WTC11 (cell line): ENCODE measurements around the gene STAB1. TPM values are rescaled to one million over a fixed set of nuclear protein-coding genes. Genes with fewer than 3 reads are reported as not detected.

Experiments used
- ATAC-seq: fragments of 200-7000 bp; cut with Tn5 transposase; 2 replicates; pipeline ENCODE4 v1.10.0; 2021; ENCODE audit warnings: mild to moderate bottlenecking, moderate library complexity
- CTCF ChIA-PET: fragments of 300-600 bp; sonication (Branson Sonifier 250); formaldehyde crosslinking; loops from one replicate; lab custom pipeline; 2021; ENCODE audit warnings: antibody characterized with exemption; lab: Charles Lee
- POLR2A ChIA-PET: fragments of 350-600 bp; sonication (Branson Sonifier 250); formaldehyde crosslinking; loops from one replicate; lab custom pipeline; 2021; ENCODE audit warnings: antibody characterized with exemption; lab: Charles Lee
- DNase-seq: peaks from one replicate; pipeline ENCODE4 v3.0.0; 2021; ENCODE audit warnings: low spot score
- H3K27ac Mint-ChIP-seq: 2 replicates; pipeline ENCODE4 v1.8.0; 2021; ENCODE audit warnings: mixed read lengths
- H3K27me3 Mint-ChIP-seq: 2 replicates; pipeline ENCODE4 v1.8.0; 2021; ENCODE audit warnings: low read depth, mild to moderate bottlenecking, moderate library complexity, mixed read lengths
- H3K36me3 Mint-ChIP-seq: 2 replicates; pipeline ENCODE4 v1.8.0; 2021; ENCODE audit warnings: mixed read lengths
- H3K4me1 Mint-ChIP-seq: 2 replicates; pipeline ENCODE4 v1.8.0; 2022; ENCODE audit warnings: mixed read lengths
- H3K4me3 Mint-ChIP-seq: 2 replicates; pipeline ENCODE4 v1.8.0; 2021; ENCODE audit warnings: mild to moderate bottlenecking, moderate library complexity, mixed read lengths
- H3K9me3 Mint-ChIP-seq: 2 replicates; pipeline ENCODE4 v1.8.0; 2021; ENCODE audit warnings: mixed read lengths
- E2F1 ChIP-seq: sonication (generic); formaldehyde crosslinking; IDR thresholded peaks from 2 replicates; pipeline ENCODE4 v1.8.0; 2022; ENCODE audit warnings: mild to moderate bottlenecking, missing genetic modification reagents
- ELF4 ChIP-seq: sonication (generic); formaldehyde crosslinking; IDR thresholded peaks from 2 replicates; pipeline ENCODE4 v1.8.1; 2022; ENCODE audit warnings: low read depth, mild to moderate bottlenecking, moderate library complexity, missing genetic modification reagents
- ETV6 ChIP-seq: sonication (generic); formaldehyde crosslinking; IDR thresholded peaks from 2 replicates; pipeline ENCODE4 v1.8.1; 2022; ENCODE audit warnings: mild to moderate bottlenecking, missing genetic modification reagents
- FOXJ3 ChIP-seq: sonication (generic); formaldehyde crosslinking; IDR thresholded peaks from 2 replicates; pipeline ENCODE4 v1.9.0; 2021; ENCODE audit warnings: missing genetic modification reagents, mild to moderate bottlenecking, borderline replicate concordance
- FOXP1 ChIP-seq: sonication (generic); formaldehyde crosslinking; IDR thresholded peaks from 2 replicates; pipeline ENCODE4 v1.8.0; 2022; ENCODE audit warnings: missing genetic modification reagents, mild to moderate bottlenecking, moderate library complexity, borderline replicate concordance
- GABPB1 ChIP-seq: sonication (generic); formaldehyde crosslinking; IDR thresholded peaks from 2 replicates; pipeline ENCODE4 v1.8.1; 2023; ENCODE audit warnings: mild to moderate bottlenecking, missing genetic modification reagents
- HMGA2 ChIP-seq: fragments of 250-450 bp; sonication (Bioruptor Pico); IDR thresholded peaks from 2 replicates; pipeline ENCODE4 v1.4.0; 2021; ENCODE audit warnings: mild to moderate bottlenecking, moderate library complexity
- IRF2 ChIP-seq: sonication (generic); formaldehyde crosslinking; IDR thresholded peaks from 2 replicates; pipeline ENCODE4 v1.8.0; 2022; ENCODE audit warnings: low read depth, missing genetic modification reagents, borderline replicate concordance
- MYBL2 ChIP-seq: sonication (generic); formaldehyde crosslinking; IDR thresholded peaks from 2 replicates; pipeline ENCODE4 v1.8.1; 2023; ENCODE audit warnings: mild to moderate bottlenecking, moderate library complexity, missing genetic modification reagents
- NFE2L1 ChIP-seq: sonication (generic); formaldehyde crosslinking; IDR thresholded peaks from 2 replicates; pipeline ENCODE4 v1.8.1; 2023; ENCODE audit warnings: missing genetic modification reagents
- NR2C2 ChIP-seq: sonication (generic); formaldehyde crosslinking; IDR thresholded peaks from 2 replicates; pipeline ENCODE4 v1.8.0; 2022; ENCODE audit warnings: mild to moderate bottlenecking, missing genetic modification reagents
- RELA ChIP-seq: sonication (generic); formaldehyde crosslinking; IDR thresholded peaks from 2 replicates; pipeline ENCODE4 v1.8.1; 2022; ENCODE audit warnings: missing genetic modification reagents, mild to moderate bottlenecking, borderline replicate concordance
- SMAD3 ChIP-seq: sonication (generic); formaldehyde crosslinking; IDR thresholded peaks from 2 replicates; pipeline ENCODE4 v1.8.0; 2022; ENCODE audit warnings: missing genetic modification reagents, mild to moderate bottlenecking, borderline replicate concordance
- SOX15 ChIP-seq: fragments of 250-450 bp; sonication (Bioruptor Pico); IDR thresholded peaks from 2 replicates; pipeline ENCODE4 v1.9.0; 2021; ENCODE audit warnings: mild to moderate bottlenecking
- SP1 ChIP-seq: sonication (generic); formaldehyde crosslinking; conservative IDR thresholded peaks from 2 replicates; pipeline ENCODE4 v1.8.1; 2022; ENCODE audit warnings: missing genetic modification reagents
- TCF7 ChIP-seq: sonication (generic); formaldehyde crosslinking; IDR thresholded peaks from 2 replicates; pipeline ENCODE4 v1.8.0; 2022; ENCODE audit warnings: mild to moderate bottlenecking, low read depth, missing genetic modification reagents, moderate library complexity
- TEAD1 ChIP-seq: sonication (generic); formaldehyde crosslinking; IDR thresholded peaks from 2 replicates; pipeline ENCODE4 v1.8.0; 2022; ENCODE audit warnings: mild to moderate bottlenecking, missing genetic modification reagents
- TP53 ChIP-seq: sonication (generic); formaldehyde crosslinking; IDR thresholded peaks from 2 replicates; pipeline ENCODE4 v1.8.1; 2023; ENCODE audit warnings: mild to moderate bottlenecking, missing genetic modification reagents
- USF2 ChIP-seq: sonication (generic); formaldehyde crosslinking; IDR thresholded peaks from 2 replicates; pipeline ENCODE4 v1.8.1; 2023; ENCODE audit warnings: mild to moderate bottlenecking, missing genetic modification reagents, moderate library complexity
- ZBTB21 ChIP-seq: sonication (generic); formaldehyde crosslinking; IDR thresholded peaks from 2 replicates; pipeline ENCODE4 v1.8.1; 2023; ENCODE audit warnings: mild to moderate bottlenecking, missing genetic modification reagents, borderline replicate concordance
- ZNF121 ChIP-seq: sonication (generic); formaldehyde crosslinking; IDR thresholded peaks from 2 replicates; pipeline ENCODE4 v1.8.0; 2023; ENCODE audit warnings: missing genetic modification reagents
- ZNF219 ChIP-seq: sonication (generic); formaldehyde crosslinking; IDR thresholded peaks from 2 replicates; pipeline ENCODE4 v1.8.0; 2023; ENCODE audit warnings: missing genetic modification reagents, mild to moderate bottlenecking, borderline replicate concordance
- ZNF512 ChIP-seq: sonication (generic); formaldehyde crosslinking; IDR thresholded peaks from 2 replicates; pipeline ENCODE4 v1.8.1; 2022; ENCODE audit warnings: missing genetic modification reagents, borderline replicate concordance
- total RNA-seq: library from RNA; stranded (reverse); gene quantifications from 3 replicates; pipeline ENCODE4 v1.2.3, GENCODE V29; 2021
- TF ChIP-seq, protein P1 (sequence below): sonication (generic); formaldehyde crosslinking; IDR thresholded peaks from 2 replicates; pipeline ENCODE4 v1.8.1; 2023; ENCODE audit warnings: mild to moderate bottlenecking, missing genetic modification reagents
- TF ChIP-seq, protein P2 (sequence below): sonication (generic); formaldehyde crosslinking; IDR thresholded peaks from 2 replicates; pipeline ENCODE4 v1.8.1; 2022; ENCODE audit warnings: mild to moderate bottlenecking, moderate library complexity, missing genetic modification reagents

Gene STAB1
- total RNA-seq, 1 experiment from 2014 or later = 1.9 TPM

GRCh38 chr3:52507359-52507758 is 12.2 kb downstream of the STAB1 start (continued):
- no peak for TF ChIP-seq E2F1 (CRISPR knock-in tag)

DNA sequence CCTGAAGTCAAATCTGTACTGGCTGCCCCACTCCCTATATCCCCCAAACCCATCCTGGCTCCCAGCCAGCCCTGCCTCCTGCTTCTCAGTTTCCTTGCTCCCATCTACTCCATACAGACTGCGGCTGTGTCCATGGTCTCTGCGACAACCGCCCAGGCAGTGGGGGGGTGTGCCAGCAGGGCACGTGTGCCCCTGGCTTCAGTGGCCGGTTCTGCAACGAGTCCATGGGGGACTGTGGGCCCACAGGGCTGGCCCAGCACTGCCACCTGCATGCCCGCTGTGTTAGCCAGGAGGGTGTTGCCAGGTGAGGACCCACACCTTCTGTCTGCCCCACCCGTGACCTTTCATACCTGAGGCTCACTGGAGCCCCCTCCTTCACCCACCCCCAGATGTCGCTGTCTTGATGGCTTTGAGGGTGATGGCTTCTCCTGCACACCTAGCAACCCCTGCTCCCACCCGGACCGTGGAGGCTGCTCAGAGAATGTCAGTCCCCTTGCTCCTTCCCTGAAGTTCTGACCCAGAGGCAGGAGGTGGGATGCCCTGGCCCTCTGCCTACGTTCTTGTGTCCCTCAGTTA is 14.7 kb downstream of the STAB1 start:
- ATAC-seq = no peak

GRCh38 chr3:52511509-52511908 is 16.4 kb downstream of the STAB1 start:
- no peaks in the 10 kb centered on the region for H3K9me3 Mint-ChIP-seq
- no peak overlapping the region for H3K4me3 Mint-ChIP-seq
- CTCF ChIA-PET = interaction anchor here (1.0 to 2.2 kb wide), 3 partner anchors 9 to 123 kb away, joined by 3 to 5 read pairs (median 3); no protein-coding TSS in a partner anchor
- POLR2A ChIA-PET = interaction anchor here (0.8 kb wide), 1 partner anchor 349 kb away, joined by 3 read pairs; no protein-coding TSS in a partner anchor
- no peak for ATAC-seq
- no peak overlapping the region for H3K27ac Mint-ChIP-seq
- H3K4me1 Mint-ChIP-seq = no peaks in the 10 kb centered on the region
- no peaks in the 10 kb centered on the region for H3K36me3 Mint-ChIP-seq
- TF ChIP-seq USF2 (no peak), NFE2L1 (CRISPR knock-in tag) (no peak), IRF2 (CRISPR knock-in tag) (no peak), HMGA2 (CRISPR knock-in tag) (no peak), NR2C2 (CRISPR knock-in tag) (no peak), MYBL2 (CRISPR knock-in tag) (no peak), SOX15 (CRISPR knock-in tag) (no peak), TEAD1 (CRISPR knock-in tag) (no peak), ZNF512 (CRISPR knock-in tag) (no peak), ZBTB21 (CRISPR knock-in tag) (no peak), GABPB1 (CRISPR knock-in tag) (no peak), RELA (CRISPR knock-in tag) (no peak)
- TF ChIP-seq, protein P1, sequence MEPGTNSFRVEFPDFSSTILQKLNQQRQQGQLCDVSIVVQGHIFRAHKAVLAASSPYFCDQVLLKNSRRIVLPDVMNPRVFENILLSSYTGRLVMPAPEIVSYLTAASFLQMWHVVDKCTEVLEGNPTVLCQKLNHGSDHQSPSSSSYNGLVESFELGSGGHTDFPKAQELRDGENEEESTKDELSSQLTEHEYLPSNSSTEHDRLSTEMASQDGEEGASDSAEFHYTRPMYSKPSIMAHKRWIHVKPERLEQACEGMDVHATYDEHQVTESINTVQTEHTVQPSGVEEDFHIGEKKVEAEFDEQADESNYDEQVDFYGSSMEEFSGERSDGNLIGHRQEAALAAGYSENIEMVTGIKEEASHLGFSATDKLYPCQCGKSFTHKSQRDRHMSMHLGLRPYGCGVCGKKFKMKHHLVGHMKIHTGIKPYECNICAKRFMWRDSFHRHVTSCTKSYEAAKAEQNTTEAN (CRISPR knock-in tag) = no peak
- DNase-seq = no peak
- H3K27me3 Mint-ChIP-seq = no peaks in the 10 kb centered on the region; the same call in 1 of the 2 replicates

More for the DNA sequence above, 14.7 kb downstream of the STAB1 start:
- CTCF ChIA-PET = no interaction called here
- TF ChIP-seq ZNF219 (CRISPR knock-in tag) = no peak
- TF ChIP-seq, protein P2, sequence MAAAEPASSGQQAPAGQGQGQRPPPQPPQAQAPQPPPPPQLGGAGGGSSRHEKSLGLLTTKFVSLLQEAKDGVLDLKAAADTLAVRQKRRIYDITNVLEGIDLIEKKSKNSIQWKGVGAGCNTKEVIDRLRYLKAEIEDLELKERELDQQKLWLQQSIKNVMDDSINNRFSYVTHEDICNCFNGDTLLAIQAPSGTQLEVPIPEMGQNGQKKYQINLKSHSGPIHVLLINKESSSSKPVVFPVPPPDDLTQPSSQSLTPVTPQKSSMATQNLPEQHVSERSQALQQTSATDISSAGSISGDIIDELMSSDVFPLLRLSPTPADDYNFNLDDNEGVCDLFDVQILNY (CRISPR knock-in tag) = no peak
- TF ChIP-seq HMGA2 (CRISPR knock-in tag) = no peak
- TF ChIP-seq ETV6 (CRISPR knock-in tag) = no peak
- no peak for TF ChIP-seq TCF7
- no peak for TF ChIP-seq USF2
- no peak for TF ChIP-seq FOXJ3 (CRISPR knock-in tag)
- TF ChIP-seq TP53 (CRISPR knock-in tag) = no peak
- no peak for TF ChIP-seq TEAD1 (CRISPR knock-in tag)
- no peak for TF ChIP-seq ELF4 (CRISPR knock-in tag)
- no peak for TF ChIP-seq SP1 (CRISPR knock-in tag)
- no peak for TF ChIP-seq FOXP1
- no peak for TF ChIP-seq RELA (CRISPR knock-in tag)
- no peak for TF ChIP-seq SMAD3 (CRISPR knock-in tag)
- no peak for TF ChIP-seq ZNF512 (CRISPR knock-in tag)
- no peak for TF ChIP-seq ZNF121
- TF ChIP-seq, all 79 proteins: peak for 0
- Mint-ChIP-seq H3K27me3 (no peaks in the 10 kb centered on the region; the same call in 1 of the 2 replicates), H3K36me3 (no peaks in the 10 kb centered on the region), H3K9me3 (no peaks in the 10 kb centered on the region), H3K27ac (no peak overlapping the region), H3K4me3 (no peak overlapping the region), H3K4me1 (no peaks in the 10 kb centered on the region)
- POLR2A ChIA-PET = no interaction called here
- no peak for DNase-seq
